Measurements from ENCODE around the gene PMFBP1. TPM values are rescaled to one million over a fixed set of nuclear protein-coding genes. Genes with fewer than 3 reads are reported as not detected.

PMFBP1 gene
- polyA plus RNA-seq, 2 donors, result 0.46 to 0.88 TPM

GRCh38 chr16:72101195-72101594, 70.8 kb downstream of the PMFBP1 start:
- WGBS, 2 donors, result 78 to 93% methylated on average over 10 of the region's 10 CpGs
- no peaks in the 10 kb centered on the region for H3K27me3 ChIP-seq (ENCODE audit: control insufficient read depth in 1 of 2, insufficient read depth in 2 of 2, low read length in 2 of 2)
- H3K4me3 ChIP-seq (ENCODE audit: low read depth in 1 of 2, low read length in 2 of 2), result no peak overlapping the region
- H3K4me1 ChIP-seq (ENCODE audit: control insufficient read depth in 2 of 2, insufficient read depth in 2 of 2, low read length in 1 of 2), result no peaks in the 10 kb centered on the region
- H3K9me3 ChIP-seq (ENCODE audit: control insufficient read depth in 2 of 2, insufficient read depth in 1 of 2, low read depth in 1 of 2, low read length in 1 of 2), result no peaks in the 10 kb centered on the region
- H3K36me3 ChIP-seq (ENCODE audit: control insufficient read depth in 2 of 2, insufficient read depth in 2 of 2, low read length in 1 of 2), result peaks cover 64 to 79% of the 10 kb centered on the region in 2 donors
- H3K27ac ChIP-seq (ENCODE audit: low read depth in 2 of 2, low read length in 1 of 2), result no peak overlapping the region

GRCh38 chr16:72099377-72099818, 72.6 kb downstream of the PMFBP1 start:
- Histone ChIP-seq H3K27me3 (ENCODE audit: control insufficient read depth in 1 of 2, insufficient read depth in 2 of 2, low read length in 2 of 2) (no peaks in the 10 kb centered on the region), H3K9me3 (ENCODE audit: control insufficient read depth in 2 of 2, insufficient read depth in 1 of 2, low read depth in 1 of 2, low read length in 1 of 2) (no peaks in the 10 kb centered on the region), H3K4me1 (ENCODE audit: control insufficient read depth in 2 of 2, insufficient read depth in 2 of 2, low read length in 1 of 2) (no peaks in the 10 kb centered on the region), H3K36me3 (ENCODE audit: control insufficient read depth in 2 of 2, insufficient read depth in 2 of 2, low read length in 1 of 2) (peaks cover 49 to 64% of the 10 kb centered on the region in 2 donors), H3K27ac (ENCODE audit: low read depth in 2 of 2, low read length in 1 of 2) (no peak overlapping the region), H3K4me3 (ENCODE audit: low read depth in 1 of 2, low read length in 2 of 2) (no peak overlapping the region)
- WGBS, 2 donors, result 69% methylated on average over 12 of the region's 12 CpGs

- no peaks in the 10 kb centered on the region for H3K27me3 ChIP-seq (ENCODE audit: control insufficient read depth in 1 of 2, insufficient read depth in 2 of 2, low read length in 2 of 2)
- WGBS, 2 donors, result 82 to 83% methylated on average over 15 of the region's 15 CpGs
- no peak overlapping the region for H3K27ac ChIP-seq (ENCODE audit: low read depth in 2 of 2, low read length in 1 of 2)
- peaks cover 45 to 60% of the 10 kb centered on the region in 2 donors for H3K36me3 ChIP-seq (ENCODE audit: control insufficient read depth in 2 of 2, insufficient read depth in 2 of 2, low read length in 1 of 2)
- no peak overlapping the region for H3K4me3 ChIP-seq (ENCODE audit: low read depth in 1 of 2, low read length in 2 of 2)
- H3K9me3 ChIP-seq (ENCODE audit: control insufficient read depth in 2 of 2, insufficient read depth in 1 of 2, low read depth in 1 of 2, low read length in 1 of 2), result no peaks in the 10 kb centered on the region
- no peaks in the 10 kb centered on the region for H3K4me1 ChIP-seq (ENCODE audit: control insufficient read depth in 2 of 2, insufficient read depth in 2 of 2, low read length in 1 of 2)
Observed at GRCh38 chr16:72098936-72099335, 73.0 kb downstream of the PMFBP1 start.

- H3K27me3 ChIP-seq (ENCODE audit: control insufficient read depth in 1 of 2, insufficient read depth in 2 of 2, low read length in 2 of 2), result no peaks in the 10 kb centered on the region
- no peaks in the 10 kb centered on the region for H3K4me1 ChIP-seq (ENCODE audit: control insufficient read depth in 2 of 2, insufficient read depth in 2 of 2, low read length in 1 of 2)
- peaks cover 8 to 29% of the 10 kb centered on the region in 2 donors for H3K36me3 ChIP-seq (ENCODE audit: control insufficient read depth in 2 of 2, insufficient read depth in 2 of 2, low read length in 1 of 2)
- peak overlapping the region; percentile 96 to 99 for H3K4me3 ChIP-seq (ENCODE audit: low read depth in 1 of 2, low read length in 2 of 2)
- no peaks in the 10 kb centered on the region for H3K9me3 ChIP-seq (ENCODE audit: control insufficient read depth in 2 of 2, insufficient read depth in 1 of 2, low read depth in 1 of 2, low read length in 1 of 2)
- WGBS, 2 donors, result 0 to 3% methylated on average over 11 of the region's 11 CpGs
- peak overlapping the region; percentile 96 for H3K27ac ChIP-seq (ENCODE audit: low read depth in 2 of 2, low read length in 1 of 2)
Observed at GRCh38 chr16:72094266-72094610, 77.7 kb downstream of the PMFBP1 start.

GRCh38 chr16:72093448-72094265, 78.3 kb downstream of the PMFBP1 start, which contains the start of the genes DHX38 and TXNL4B:
DHX38 (plus strand) TSS chr16:72093847; CDS start chr16:72096158, 2,311 bp downstream.
TXNL4B (minus strand) TSS chr16:72093620; CDS start chr16:72090749, 2,871 bp downstream.
- Histone ChIP-seq H3K27me3 (ENCODE audit: control insufficient read depth in 1 of 2, insufficient read depth in 2 of 2, low read length in 2 of 2) (no peaks in the 10 kb centered on the region), H3K4me1 (ENCODE audit: control insufficient read depth in 2 of 2, insufficient read depth in 2 of 2, low read length in 1 of 2) (no peaks in the 10 kb centered on the region), H3K27ac (ENCODE audit: low read depth in 2 of 2, low read length in 1 of 2) (peak within 1 kb of the TSS; percentile 96), H3K4me3 (ENCODE audit: low read depth in 1 of 2, low read length in 2 of 2) (peak within 1 kb of the TSS; percentile 96 to 99), H3K36me3 (ENCODE audit: control insufficient read depth in 2 of 2, insufficient read depth in 2 of 2, low read length in 1 of 2) (peaks cover 9 to 28% of the 10 kb centered on the region in 2 donors), H3K9me3 (ENCODE audit: control insufficient read depth in 2 of 2, insufficient read depth in 1 of 2, low read depth in 1 of 2, low read length in 1 of 2) (no peaks in the 10 kb centered on the region)
- WGBS, 2 donors, result 0 to 1% methylated on average over 43 of the region's 43 CpGs

- Histone ChIP-seq H3K27me3 (ENCODE audit: control insufficient read depth in 1 of 2, insufficient read depth in 2 of 2, low read length in 2 of 2) (no peaks in the 10 kb centered on the region), H3K36me3 (ENCODE audit: control insufficient read depth in 2 of 2, insufficient read depth in 2 of 2, low read length in 1 of 2) (peaks cover 6 to 26% of the 10 kb centered on the region in 2 donors), H3K4me1 (ENCODE audit: control insufficient read depth in 2 of 2, insufficient read depth in 2 of 2, low read length in 1 of 2) (no peaks in the 10 kb centered on the region), H3K27ac (ENCODE audit: low read depth in 2 of 2, low read length in 1 of 2) (peak overlapping the region; percentile 82 to 87), H3K4me3 (ENCODE audit: low read depth in 1 of 2, low read length in 2 of 2) (peak overlapping the region; percentile 96 to 99), H3K9me3 (ENCODE audit: control insufficient read depth in 2 of 2, insufficient read depth in 1 of 2, low read depth in 1 of 2, low read length in 1 of 2) (no peaks in the 10 kb centered on the region)
- WGBS, 2 donors, result 0% methylated on average over 22 of the region's 22 CpGs
Observed at GRCh38 chr16:72092832-72093447, 79.0 kb downstream of the PMFBP1 start.

GRCh38 chr16:72091217-72091616, 80.7 kb downstream of the PMFBP1 start:
- WGBS, 2 donors, result 60 to 73% methylated on average over 3 of the region's 3 CpGs
- no peaks in the 10 kb centered on the region for H3K27me3 ChIP-seq (ENCODE audit: control insufficient read depth in 1 of 2, insufficient read depth in 2 of 2, low read length in 2 of 2)
- H3K27ac ChIP-seq (ENCODE audit: low read depth in 2 of 2, low read length in 1 of 2), result no peak overlapping the region
- H3K4me1 ChIP-seq (ENCODE audit: control insufficient read depth in 2 of 2, insufficient read depth in 2 of 2, low read length in 1 of 2), result no peaks in the 10 kb centered on the region
- peaks cover 6 to 20% of the 10 kb centered on the region in 2 donors for H3K36me3 ChIP-seq (ENCODE audit: control insufficient read depth in 2 of 2, insufficient read depth in 2 of 2, low read length in 1 of 2)
- no peaks in the 10 kb centered on the region for H3K9me3 ChIP-seq (ENCODE audit: control insufficient read depth in 2 of 2, insufficient read depth in 1 of 2, low read depth in 1 of 2, low read length in 1 of 2)
- H3K4me3 ChIP-seq (ENCODE audit: low read depth in 1 of 2, low read length in 2 of 2), result peak overlapping the region in 1 of 2 donors; percentile 3

GRCh38 chr16:72085002-72085401, 87.0 kb downstream of the PMFBP1 start:
- Histone ChIP-seq H3K27me3 (ENCODE audit: control insufficient read depth in 1 of 2, insufficient read depth in 2 of 2, low read length in 2 of 2) (no peaks in the 10 kb centered on the region), H3K4me3 (ENCODE audit: low read depth in 1 of 2, low read length in 2 of 2) (no peak overlapping the region), H3K27ac (ENCODE audit: low read depth in 2 of 2, low read length in 1 of 2) (no peak overlapping the region), H3K9me3 (ENCODE audit: control insufficient read depth in 2 of 2, insufficient read depth in 1 of 2, low read depth in 1 of 2, low read length in 1 of 2) (peaks cover 0 to 10% of the 10 kb centered on the region in 2 donors), H3K36me3 (ENCODE audit: control insufficient read depth in 2 of 2, insufficient read depth in 2 of 2, low read length in 1 of 2) (peaks cover 13 to 25% of the 10 kb centered on the region in 2 donors), H3K4me1 (ENCODE audit: control insufficient read depth in 2 of 2, insufficient read depth in 2 of 2, low read length in 1 of 2) (no peaks in the 10 kb centered on the region)
- WGBS, 2 donors, result 95 to 98% methylated on average over 2 of the region's 2 CpGs

GRCh38 chr16:72084445-72084844, 87.5 kb downstream of the PMFBP1 start:
- peaks cover 13 to 21% of the 10 kb centered on the region in 2 donors for H3K36me3 ChIP-seq (ENCODE audit: control insufficient read depth in 2 of 2, insufficient read depth in 2 of 2, low read length in 1 of 2)
- 99% methylated on average over 10 of the region's 10 CpGs for WGBS, 2 donors

More at GRCh38 chr16:72084445-72084844, 87.5 kb downstream of the PMFBP1 start:
- Histone ChIP-seq H3K27ac (ENCODE audit: low read depth in 2 of 2, low read length in 1 of 2) (no peak overlapping the region), H3K9me3 (ENCODE audit: control insufficient read depth in 2 of 2, insufficient read depth in 1 of 2, low read depth in 1 of 2, low read length in 1 of 2) (peaks cover 0 to 10% of the 10 kb centered on the region in 2 donors), H3K4me1 (ENCODE audit: control insufficient read depth in 2 of 2, insufficient read depth in 2 of 2, low read length in 1 of 2) (no peaks in the 10 kb centered on the region), H3K27me3 (ENCODE audit: control insufficient read depth in 1 of 2, insufficient read depth in 2 of 2, low read length in 2 of 2) (no peaks in the 10 kb centered on the region), H3K4me3 (ENCODE audit: low read depth in 1 of 2, low read length in 2 of 2) (no peak overlapping the region)
